NCI-H748 treated with DMSO at 0.1 percent for 48 hours (cell line): ENCODE results near the gene FAU.
"Not testable (repeated sequence)": the region's sequence is repeated elsewhere in the genome, so short reads cannot be mapped to it uniquely, and the experiment has no call there.

ENCODE experiments used
- DNase-seq: peaks from one replicate; lab custom pipeline; 2025; lab: John Stamatoyannopoulos, UW

FAU gene

DNA sequence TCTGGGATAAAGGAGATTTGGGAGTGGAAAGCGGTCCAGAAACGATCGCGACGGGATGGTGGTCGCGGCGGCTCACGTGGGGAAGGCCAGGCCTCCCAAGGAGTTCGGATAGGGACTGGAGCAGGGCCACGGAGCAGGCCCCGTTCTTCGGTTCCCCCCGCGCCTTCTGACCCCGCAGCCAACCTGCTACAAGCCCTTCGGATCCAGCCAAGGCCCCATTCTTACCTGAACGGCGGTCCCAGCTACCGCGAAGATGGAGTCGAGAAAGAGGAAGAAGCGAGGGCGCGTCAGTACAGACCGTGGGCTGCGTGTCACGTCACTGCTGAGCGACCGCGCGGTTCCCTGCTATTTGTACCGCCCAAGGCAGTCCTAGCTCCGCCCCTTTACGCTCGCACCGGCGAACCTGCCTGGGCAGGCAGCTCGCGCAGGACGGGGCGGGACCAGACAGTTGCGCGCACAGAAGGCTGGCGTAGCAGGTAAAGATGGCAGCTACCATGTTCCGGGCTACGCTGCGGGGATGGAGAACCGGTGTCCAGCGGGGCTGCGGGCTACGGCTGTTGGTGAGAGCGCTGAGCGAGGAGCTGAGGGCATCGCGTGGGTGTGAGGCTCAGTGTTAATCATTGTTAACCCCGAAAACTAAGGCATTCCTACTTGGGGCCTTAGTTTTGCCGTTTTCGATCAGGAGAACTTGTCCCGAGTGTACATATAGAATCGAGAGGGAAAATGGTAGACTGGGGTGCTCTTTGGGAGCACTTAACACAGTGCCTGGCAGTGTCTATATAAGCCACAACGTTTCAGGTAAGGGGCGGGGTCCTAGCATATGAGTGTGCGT, at the start of gene FAU, which contains the start of gene MRPL49:
Gene FAU, minus strand, starts transcription at position 270 of the 832 bp plus-strand sequence. CDS start 321 bp downstream, outside the sequence.
Gene MRPL49, plus strand, starts transcription at position 457 of the 832 bp plus-strand sequence. Its CDS starts 26 bp downstream, at position 483.
- peak; percentile 96 for DNase-seq

DNA sequence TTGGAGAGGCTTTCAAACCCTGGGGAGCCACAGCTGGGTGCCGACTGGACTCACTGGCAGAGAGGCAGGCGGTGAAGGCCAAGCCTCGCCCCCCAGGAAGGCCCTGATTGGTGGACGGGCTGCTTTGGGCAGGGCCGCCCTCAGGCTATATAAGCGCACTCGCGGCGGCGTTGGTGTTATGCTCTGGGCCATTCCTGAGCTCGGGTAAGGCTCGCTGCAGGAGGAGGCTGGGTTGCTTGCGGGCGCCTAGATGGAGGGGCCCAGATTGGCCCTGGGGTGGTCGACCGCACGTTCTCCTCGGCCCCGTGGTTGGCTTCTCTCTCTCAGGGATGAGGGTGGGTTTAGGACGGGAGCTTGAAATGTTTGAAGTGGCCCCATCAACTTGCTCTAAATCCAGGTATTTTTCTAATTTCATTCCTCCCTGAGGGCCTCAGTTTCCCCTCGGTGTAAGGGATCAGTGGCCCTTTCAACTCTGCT, 48.2 kb upstream of the FAU start, which contains the start of gene SPDYC:
Gene SPDYC, plus strand, starts transcription at position 176 of the 477 bp plus-strand sequence. CDS start 1,125 bp downstream, outside the sequence.
- no peak for DNase-seq

DNA sequence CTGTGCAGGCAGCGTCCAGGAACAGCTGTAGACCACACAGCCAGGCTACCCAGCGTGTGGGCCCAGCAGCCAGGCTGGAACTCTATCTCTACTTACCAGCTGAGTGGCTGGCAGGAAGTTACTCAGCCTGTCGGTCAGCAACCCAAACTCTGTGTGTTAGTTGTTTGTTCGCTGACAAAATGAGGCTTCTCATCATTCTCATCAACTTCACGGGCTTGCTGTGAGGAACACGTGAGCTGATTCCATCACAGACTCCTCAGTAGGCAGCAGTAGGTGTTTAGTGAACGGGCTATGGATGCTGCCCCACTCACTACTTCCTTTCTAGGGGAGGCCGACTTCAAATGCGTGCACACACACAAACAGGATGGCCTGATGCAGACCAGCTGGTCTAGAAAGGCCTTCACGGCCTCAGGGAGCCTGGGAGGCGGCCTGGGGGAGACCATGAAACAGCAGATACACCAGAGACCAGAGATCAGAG, 47.3 kb upstream of the FAU start:
- no peak for DNase-seq

DNA sequence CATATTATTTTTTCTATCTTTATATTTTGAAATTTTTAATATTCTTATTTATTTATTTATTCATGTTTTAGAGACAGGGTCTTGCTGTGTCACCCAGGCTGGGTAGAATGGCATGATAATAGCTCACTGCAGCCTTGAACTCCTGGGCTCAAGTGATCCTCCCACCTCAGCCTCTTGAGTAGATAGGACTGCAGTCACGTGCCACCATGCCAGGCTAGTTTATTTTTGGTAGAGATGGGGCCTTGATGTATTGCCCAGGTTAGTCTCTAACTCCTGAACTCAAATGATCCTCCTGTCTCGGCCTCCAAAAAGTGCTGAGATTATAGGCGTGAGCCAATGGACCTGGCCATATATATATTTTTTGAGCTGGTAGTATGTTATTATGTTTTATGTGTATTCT, 45.7 kb upstream of the FAU start:
- DNase-seq, result no peak

DNA sequence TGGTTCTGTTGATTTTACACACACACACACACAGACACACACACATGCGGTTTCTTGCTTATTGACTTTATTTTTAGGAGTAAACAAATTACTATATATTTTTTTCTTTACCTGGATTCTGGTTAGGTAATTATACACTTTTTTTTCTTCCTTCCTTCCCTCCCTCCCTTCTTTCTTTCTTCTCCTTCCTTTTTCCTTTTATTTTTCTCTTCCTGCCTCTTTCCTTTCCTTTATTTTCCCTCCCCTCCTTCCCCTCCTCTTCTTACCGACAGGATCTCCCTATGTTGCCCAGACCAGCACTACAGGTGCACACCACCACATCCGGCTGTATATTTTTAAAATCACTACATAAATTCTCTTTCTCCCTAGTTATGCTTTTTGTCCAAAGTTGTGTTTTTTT, 45.0 kb upstream of the FAU start:
- no peak for DNase-seq

DNA sequence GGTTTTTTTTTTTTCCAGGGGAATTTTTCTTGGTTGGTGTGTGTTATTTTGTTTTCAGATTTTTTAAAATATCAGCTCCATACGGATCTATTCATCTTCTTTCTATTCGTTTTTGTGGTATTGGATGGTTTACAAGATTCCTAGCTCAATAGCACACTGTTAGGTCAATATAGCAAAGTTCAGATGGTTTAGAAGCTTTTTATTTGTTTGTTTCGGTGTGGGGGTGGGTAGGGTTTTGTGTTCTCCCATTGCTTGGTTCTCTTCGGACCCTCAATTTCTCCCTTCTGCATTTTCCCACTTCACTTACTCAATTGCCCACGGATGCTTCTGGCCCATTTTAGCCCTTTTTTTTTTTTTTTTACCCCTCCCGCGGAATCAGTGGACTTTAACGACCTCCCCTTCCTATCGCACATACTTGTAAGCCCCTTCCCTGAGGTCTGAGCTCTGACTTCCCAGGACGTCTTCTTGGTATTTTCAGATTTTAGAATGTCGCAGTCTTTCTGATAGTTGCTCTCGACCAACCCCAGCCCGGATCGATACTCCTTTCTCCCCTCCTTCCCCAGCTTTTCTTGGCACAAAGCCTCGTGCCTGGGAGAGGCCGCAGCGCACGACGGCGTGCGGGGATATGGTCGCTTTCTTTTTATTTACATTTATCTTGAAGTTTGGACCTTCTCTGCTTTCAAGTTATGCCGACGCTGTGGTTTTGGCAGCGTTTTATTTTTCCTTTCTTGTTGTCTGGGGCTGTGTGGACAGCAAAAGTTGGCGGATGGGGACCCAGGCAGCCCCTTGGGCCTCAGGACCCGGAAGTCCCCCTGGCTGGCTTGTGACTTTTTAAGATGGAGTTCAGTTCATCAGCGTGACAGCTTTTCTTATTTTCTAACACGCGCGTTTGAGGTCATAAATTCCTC, 43.7 kb upstream of the FAU start:
- DNase-seq, result no peak

DNA sequence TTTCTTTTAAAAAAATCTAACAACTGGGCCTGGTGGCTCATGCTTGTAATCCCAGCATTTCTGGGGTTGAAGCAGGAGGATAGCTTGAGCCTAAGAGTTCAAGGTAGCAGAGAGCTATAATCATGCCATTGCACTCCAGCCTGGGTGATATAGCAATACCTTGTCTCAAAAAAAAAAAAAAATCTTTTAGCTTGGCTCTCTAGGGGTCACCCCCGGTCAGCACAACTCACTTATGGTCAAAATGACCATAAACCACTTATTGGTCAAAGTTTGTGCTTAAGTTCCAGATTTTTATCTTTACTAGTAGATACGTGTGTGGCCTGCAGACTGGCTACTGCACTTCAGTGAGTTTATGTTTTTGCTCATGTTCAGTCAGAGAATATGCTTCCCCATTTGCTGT, 41.8 kb upstream of the FAU start:
- no peak for DNase-seq

DNA sequence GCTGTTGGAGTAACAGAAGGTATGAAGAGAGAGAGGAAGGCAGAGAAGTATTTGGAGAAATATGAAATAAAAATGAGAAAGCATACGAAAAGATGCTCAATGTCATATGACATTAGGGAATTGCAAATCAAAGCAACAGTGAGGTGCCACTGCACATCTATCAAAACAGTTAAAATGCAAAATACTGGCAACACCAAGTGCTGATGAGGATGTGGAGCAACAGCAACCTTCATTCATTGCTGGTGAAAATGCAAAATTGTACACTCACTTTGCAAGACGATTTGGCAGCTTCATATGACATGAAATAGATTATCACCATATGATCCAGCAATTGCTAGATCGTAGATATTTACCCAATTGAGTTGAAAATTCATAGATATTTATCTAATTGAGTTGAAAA, 38.7 kb upstream of the FAU start:
- DNase-seq, result no peak

DNA sequence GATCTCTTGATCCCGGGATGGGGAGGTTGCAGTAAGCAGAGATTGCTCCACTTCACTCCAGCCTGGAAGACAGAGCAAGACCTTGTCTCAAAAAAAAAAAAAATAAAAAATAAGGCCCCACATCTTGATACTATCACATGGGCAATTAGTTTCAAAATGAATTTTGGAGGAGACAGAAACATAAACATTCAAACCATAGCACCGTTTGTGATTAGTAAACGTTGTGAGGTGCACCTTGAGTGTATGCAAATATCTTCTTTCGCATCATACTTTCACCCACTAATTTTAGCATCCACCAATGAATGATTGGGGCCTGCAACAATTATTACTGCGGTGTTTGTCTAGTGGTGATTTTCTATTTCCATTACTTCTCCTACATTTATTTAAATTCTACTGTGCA, 37.1 kb upstream of the FAU start:
- no peak for DNase-seq

DNA sequence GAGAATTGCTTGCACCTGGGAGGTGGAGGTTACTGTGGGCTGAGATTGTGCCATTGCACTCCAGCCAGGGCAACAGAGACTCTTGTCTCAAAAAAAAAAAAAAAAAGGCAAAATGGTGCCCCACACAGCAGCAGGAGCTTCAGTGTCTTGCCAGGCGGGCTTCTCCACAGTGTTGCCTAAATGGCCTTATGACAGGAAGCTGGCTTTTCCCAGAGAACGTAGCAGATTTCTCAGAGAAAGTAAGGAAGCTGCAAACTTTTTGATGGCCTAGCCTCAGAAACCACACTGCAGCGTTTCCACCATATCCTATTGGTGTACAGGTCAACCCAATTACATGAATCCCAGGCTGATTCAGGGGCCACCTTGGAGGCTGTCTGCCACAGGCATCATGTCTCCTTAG, 35.4 kb upstream of the FAU start:
- no peak for DNase-seq

DNA sequence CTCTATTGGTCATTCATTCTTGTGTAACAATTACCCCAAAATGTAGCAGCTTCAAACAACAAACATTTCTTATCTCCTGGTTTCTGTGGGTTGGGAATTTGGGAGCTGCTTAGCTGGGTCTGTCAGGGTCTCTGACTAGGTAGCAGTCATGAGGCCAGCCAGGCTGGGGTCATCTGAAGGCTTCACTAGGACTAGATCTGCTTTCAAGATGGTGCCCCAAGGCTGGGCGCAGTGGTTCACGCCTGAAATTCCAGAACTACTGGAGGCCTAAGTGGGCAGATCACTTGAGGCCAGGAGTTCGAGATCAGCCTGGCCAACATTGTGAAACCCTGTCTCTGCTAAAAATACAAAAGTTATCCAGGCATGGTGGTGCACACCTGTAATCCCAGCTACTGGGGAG, 35.0 kb upstream of the FAU start:
- DNase-seq, result no peak

DNA sequence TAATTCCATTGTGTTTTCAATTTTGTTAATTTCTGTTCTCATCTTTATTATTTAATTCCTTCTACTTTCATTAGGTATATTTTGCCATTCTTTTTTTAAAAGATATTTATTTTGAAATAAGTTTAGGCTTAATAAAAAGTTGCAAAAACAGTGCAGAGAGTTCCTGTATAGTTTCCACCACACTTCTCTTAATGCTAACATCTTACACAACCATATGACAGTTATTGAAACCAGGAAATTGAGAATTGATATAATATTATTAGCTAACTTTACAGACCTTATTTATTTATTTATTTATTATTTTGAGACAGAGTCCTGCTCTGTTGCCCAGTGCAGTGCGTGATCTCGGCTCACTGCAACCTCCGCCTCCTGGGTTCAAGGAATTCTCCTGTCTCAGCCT, 34.3 kb upstream of the FAU start:
- no peak for DNase-seq

DNA sequence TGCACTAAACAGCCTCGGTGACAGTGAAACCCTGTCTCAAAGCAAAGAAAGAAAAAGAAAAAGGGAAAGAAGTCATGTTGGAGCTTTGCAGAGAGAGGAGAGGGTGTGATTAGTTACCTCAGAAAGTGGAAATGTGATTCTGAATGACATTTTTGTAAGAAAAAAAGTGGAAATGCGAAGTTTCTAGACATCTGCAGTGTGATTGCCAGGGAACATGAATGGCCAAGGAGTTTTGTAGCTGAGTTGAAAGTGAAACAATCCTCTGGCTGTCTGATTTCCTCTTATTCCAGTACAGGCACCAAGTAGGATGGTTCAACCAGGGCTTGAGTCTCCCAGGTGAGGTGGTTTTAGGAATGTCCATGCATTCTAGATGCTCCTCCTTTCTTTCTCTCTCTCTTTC, 30.2 kb upstream of the FAU start:
- no peak for DNase-seq

DNA sequence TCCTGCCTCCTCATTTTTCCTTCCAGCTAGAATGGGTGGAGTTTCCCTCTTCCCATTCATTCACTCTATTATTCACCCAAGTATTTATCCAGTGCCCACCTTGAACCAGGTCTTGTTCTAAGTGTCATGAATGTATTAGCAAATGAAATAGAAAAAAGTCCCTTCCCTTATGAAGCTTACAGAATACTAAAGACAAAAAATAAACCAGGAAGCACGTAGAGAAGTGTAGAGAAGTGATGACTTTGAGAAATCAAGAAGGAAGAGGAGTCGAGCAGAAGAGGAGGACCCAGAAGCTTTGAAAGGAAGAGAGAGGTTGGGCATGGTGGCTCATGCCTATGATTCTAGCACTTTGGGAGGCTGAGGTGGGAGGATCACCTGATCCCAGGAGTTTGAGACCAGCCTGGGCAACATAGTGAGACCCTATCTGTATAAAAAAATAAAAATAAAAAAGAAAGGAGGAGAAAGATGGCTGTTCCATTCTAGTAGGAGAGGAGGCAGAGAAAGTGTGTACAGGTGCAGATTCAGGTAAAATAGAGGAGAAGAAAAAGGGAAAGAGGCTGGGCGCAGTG, 29.5 kb upstream of the FAU start:
- DNase-seq, result no peak

DNA sequence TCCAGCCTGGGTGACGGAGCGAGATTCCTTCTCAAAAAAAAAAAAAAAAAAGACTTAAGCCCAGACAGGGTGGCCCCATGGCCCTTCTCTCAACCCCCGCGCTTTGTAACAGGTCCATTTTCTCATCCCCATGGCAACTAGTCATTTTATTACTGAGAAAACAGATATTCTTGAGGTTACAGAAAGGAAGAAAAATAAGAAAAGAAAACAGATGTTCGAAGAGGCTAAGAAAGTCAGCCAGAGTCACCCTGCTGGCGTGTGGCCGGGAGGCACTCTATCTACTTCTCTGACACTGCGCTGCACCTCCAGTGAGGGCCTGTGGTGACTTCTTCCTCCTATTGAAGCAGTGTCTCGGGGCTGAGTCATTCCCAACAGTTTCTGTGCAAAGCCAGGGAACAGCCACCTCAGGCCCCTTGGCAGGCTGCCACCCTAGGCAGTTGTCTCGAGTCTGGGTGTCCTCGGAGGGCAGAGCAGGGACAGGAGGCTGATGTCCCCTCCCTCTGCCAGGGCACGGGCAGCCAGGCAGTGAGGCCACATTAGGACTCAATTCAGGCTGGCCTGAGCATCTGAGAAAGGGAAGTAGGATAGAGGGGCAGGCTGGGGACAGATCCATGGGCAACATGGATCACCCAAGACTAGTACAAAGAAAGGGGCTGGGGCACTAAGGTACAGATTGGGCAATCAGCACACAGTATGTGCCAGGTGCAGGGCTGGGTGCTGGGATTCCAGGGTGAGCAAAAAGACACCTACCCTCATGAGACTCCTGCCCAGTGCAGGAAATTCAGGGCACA, 28.8 kb upstream of the FAU start:
- DNase-seq, result no peak

DNA sequence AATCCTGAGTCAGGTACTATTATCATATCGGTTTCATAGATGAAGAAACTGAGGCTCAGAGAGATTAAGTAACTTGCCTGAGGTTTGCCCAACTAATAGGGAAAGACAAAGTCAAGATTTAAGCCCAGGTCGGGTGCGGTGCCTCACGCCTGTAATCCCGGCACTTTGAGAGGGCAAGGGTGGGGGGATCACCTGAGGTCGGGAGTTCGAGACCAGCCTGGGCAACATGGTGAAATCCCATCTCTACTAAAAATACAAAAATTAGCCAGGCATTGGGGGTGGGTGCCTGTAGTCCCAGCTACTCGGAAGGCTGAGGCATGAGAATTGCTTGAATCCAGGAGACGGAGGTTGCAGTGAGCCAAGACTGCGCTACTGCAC, 28.2 kb upstream of the FAU start:
- DNase-seq, result not testable (repeated sequence)

DNA sequence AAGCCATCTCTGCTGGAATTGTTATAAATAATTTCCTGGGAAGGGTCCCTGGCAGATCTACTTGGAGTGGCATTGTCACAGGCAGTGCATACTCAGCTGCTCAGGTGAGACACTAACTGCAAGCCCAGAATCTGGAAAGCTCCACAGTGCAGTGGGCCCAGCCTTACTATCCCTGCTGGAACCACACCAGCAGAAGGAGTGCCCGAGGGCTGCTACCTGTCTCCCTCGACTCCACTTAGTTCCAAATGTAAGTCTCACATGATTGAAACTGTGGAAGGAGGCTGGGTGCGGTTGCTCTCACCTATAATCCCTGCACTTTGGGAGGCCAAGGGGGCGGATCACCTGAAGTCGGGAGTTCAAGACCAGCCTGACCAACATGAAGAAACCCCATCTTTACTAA, 26.7 kb upstream of the FAU start:
- no peak for DNase-seq

DNA sequence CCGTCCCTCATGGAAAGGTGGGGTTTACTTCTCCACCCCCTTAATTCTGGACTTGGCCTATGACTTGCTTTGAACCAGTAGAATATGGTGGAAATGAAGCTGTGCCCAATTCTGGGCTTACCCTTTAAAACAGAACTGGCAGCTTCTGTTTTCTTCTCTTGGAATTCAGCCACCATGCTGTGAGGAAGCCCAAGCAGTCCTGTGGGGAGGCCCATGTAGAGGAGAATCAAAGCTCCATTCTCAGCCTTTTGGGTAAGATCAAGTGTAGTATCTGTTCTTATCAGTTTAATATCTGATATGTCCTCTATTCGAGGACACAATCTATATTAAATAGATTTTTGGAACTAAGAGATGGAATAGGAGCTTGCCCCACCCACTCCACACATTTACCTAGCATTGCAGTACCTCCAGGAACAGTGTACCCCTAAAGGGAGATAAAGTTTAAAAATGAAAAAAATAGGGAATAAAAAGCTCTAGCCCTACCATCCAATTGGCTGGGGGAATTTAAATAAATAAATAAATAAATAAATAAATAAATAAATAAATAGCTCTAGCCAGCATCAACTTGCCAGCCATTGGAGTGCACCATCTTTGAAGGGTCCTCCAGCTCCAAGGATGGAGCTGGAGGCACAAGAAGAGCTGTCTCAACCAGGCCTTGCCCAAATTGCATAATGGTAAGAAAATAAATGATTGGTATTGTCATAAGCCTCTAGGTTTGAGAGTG, 25.6 kb upstream of the FAU start:
- no peak for DNase-seq

DNA sequence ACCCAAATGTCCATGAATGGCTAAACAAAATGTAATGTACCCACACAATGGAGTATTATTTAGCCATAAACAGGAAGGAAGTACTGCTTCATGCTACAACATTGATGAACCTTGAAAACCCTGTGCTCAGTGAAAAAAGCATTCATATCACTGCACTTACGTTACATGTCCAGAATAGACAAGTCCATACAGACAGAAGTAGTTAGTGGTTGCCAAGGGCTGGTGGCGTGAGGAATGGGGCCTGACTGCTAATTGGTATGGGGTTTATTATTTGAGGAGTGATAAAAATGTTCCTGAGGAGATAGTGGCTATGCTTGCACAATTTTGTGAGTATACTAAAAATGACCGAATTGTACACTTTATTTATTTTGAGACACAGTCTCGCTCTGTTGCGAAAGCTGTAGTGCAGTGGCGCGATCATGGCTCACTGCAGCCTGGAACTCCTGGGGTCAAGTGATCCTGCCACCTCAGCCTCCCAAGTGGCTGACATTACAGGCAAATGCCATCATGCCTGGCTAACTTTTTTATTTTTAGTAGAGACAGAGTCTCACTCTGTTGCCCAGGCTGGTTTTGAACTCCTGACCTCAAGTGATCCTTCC, 20.1 kb upstream of the FAU start:
- DNase-seq, result no peak

DNA sequence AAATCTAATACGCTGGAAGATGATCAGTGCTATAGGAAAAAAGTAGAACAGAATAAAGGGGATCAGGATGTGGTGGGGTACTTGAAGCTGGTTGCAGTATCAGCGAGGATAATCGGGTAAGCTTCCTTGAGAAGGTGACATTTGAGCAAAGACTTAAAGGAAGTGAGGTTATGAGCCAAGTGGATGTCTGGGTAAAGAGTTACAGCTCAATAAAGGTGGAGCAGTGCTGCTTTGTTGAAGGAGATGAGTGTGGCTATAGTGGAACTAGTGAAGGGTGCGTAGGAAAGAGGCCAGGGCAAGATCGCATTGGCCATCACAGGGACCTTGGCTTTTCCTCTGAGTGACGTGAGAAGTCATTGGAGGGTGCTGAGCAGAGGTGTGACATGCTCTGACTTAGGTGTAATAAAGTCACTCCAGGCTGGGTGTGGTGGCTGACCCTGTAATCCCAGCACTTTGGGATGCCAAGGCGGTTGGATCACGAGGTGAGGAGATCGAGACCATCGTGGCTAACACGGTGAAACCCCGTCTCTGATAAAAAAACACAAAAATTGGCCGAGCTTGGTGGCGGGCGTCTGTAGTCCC, 14.7 kb upstream of the FAU start:
- DNase-seq, result no peak
